Measurements from ENCODE around the gene ADGRB3. TPM values are rescaled to one million over a fixed set of nuclear protein-coding genes. Genes with fewer than 3 reads are reported as not detected.

ADGRB3 gene
- total and polyA plus RNA-seq, 4 donors = 0.21 to 2.3 (median 0.48) TPM

GRCh38 chr6:68649669-68650068, 14.6 kb downstream of the ADGRB3 start:
- Histone ChIP-seq H3K9me3 (ENCODE audit: control insufficient read depth in 4 of 4, low read length in 3 of 4) (no peaks in the 10 kb centered on the region), H3K4me3 (ENCODE audit: low read depth in 1 of 3, low read length in 3 of 3) (no peak overlapping the region), H3K36me3 (ENCODE audit: control insufficient read depth in 4 of 4, insufficient read depth in 3 of 4, low read depth in 1 of 4, low read length in 3 of 4) (no peaks in the 10 kb centered on the region), H3K9ac (ENCODE audit: low read depth in 1 of 2, low read length in 2 of 2) (no peak overlapping the region), H3K27ac (ENCODE audit: low read depth in 1 of 2, low read length in 2 of 2) (no peak overlapping the region), H3K27me3 (ENCODE audit: control insufficient read depth in 4 of 4, insufficient read depth in 4 of 4, low read length in 3 of 4) (no peaks in the 10 kb centered on the region), H3K4me1 (ENCODE audit: control insufficient read depth in 4 of 4, insufficient read depth in 4 of 4, low read length in 3 of 4) (no peaks in the 10 kb centered on the region)
- 83% methylated on average over 3 of the region's 3 CpGs for WGBS
- no peak for DNase-seq (ENCODE audit: low spot score)
- TF ChIP-seq, protein P1, sequence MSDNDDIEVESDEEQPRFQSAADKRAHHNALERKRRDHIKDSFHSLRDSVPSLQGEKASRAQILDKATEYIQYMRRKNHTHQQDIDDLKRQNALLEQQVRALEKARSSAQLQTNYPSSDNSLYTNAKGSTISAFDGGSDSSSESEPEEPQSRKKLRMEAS (IDR thresholded peaks at IDR 0.05) = no peak
- no peak for TF ChIP-seq ZBTB33 (IDR thresholded peaks at IDR 0.05)
- no peak for TF ChIP-seq RXRA (IDR thresholded peaks at IDR 0.05)
- no peak for TF ChIP-seq SP1 (IDR thresholded peaks at IDR 0.05)
- TF ChIP-seq GABPA (IDR thresholded peaks at IDR 0.05 in 1 of 2, conservative IDR thresholded peaks at IDR 0.05 in 1 of 2) = no peak
- TF ChIP-seq, protein P2, sequence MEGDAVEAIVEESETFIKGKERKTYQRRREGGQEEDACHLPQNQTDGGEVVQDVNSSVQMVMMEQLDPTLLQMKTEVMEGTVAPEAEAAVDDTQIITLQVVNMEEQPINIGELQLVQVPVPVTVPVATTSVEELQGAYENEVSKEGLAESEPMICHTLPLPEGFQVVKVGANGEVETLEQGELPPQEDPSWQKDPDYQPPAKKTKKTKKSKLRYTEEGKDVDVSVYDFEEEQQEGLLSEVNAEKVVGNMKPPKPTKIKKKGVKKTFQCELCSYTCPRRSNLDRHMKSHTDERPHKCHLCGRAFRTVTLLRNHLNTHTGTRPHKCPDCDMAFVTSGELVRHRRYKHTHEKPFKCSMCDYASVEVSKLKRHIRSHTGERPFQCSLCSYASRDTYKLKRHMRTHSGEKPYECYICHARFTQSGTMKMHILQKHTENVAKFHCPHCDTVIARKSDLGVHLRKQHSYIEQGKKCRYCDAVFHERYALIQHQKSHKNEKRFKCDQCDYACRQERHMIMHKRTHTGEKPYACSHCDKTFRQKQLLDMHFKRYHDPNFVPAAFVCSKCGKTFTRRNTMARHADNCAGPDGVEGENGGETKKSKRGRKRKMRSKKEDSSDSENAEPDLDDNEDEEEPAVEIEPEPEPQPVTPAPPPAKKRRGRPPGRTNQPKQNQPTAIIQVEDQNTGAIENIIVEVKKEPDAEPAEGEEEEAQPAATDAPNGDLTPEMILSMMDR (IDR thresholded peaks at IDR 0.05; ENCODE audit: low read depth, low read length, missing input control) = no peak
- no peak for TF ChIP-seq TAF1 (conservative IDR thresholded peaks at IDR 0.05)
- no peak for TF ChIP-seq ATF3 (IDR thresholded peaks at IDR 0.05)
- no peak for TF ChIP-seq FOXA2 (IDR thresholded peaks at IDR 0.05)
- TF ChIP-seq HNF4A (conservative IDR thresholded peaks at IDR 0.05) = no peak
- no peak for TF ChIP-seq REST (IDR thresholded peaks at IDR 0.05)
- no peak for TF ChIP-seq HNF4G (IDR thresholded peaks at IDR 0.05)

DNA sequence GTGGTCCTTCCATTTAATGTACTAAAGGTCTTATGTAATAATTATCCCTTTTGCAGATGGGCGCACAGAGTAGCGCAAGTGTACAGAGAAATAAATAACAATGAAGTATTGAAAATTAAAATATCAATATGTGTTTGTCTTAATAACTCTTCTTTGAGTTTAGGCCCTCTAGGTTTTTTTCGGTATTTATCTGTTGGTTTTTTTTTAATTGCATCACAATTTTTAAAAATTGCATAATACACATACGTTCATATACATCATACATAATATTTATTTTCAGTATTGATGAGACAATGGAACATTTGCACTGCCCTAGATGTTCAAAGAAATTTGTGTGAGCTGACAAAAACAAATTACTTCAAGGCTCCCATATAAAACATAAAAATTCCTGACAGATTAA, 15.1 kb downstream of the ADGRB3 start:
- no peak overlapping the region for H3K27ac ChIP-seq (ENCODE audit: low read depth in 1 of 2, low read length in 2 of 2)
- H3K4me1 ChIP-seq (ENCODE audit: control insufficient read depth in 4 of 4, insufficient read depth in 4 of 4, low read length in 3 of 4) = no peaks in the 10 kb centered on the region
- H3K36me3 ChIP-seq (ENCODE audit: control insufficient read depth in 4 of 4, insufficient read depth in 3 of 4, low read depth in 1 of 4, low read length in 3 of 4) = no peaks in the 10 kb centered on the region
- no peak overlapping the region for H3K9ac ChIP-seq (ENCODE audit: low read depth in 1 of 2, low read length in 2 of 2)
- no peaks in the 10 kb centered on the region for H3K27me3 ChIP-seq (ENCODE audit: control insufficient read depth in 4 of 4, insufficient read depth in 4 of 4, low read length in 3 of 4)
- WGBS = 86% methylated on average over 4 of the region's 4 CpGs
- TF ChIP-seq GABPA (IDR thresholded peaks at IDR 0.05 in 1 of 2, conservative IDR thresholded peaks at IDR 0.05 in 1 of 2) (no peak), TAF1 (conservative IDR thresholded peaks at IDR 0.05) (no peak), NR2F2 (IDR thresholded peaks at IDR 0.05) (no peak), HNF4A (conservative IDR thresholded peaks at IDR 0.05) (no peak)
- TF ChIP-seq, protein P2 (IDR thresholded peaks at IDR 0.05; ENCODE audit: low read depth, low read length, missing input control) = no peak
- H3K9me3 ChIP-seq (ENCODE audit: control insufficient read depth in 4 of 4, low read length in 3 of 4) = no peaks in the 10 kb centered on the region
- H3K4me3 ChIP-seq (ENCODE audit: low read depth in 1 of 3, low read length in 3 of 3) = no peak overlapping the region
- DNase-seq (ENCODE audit: low spot score) = no peak
